HepG2 (cell line): ENCODE data around the gene GADD45B. TPM values are rescaled to one million over a fixed set of nuclear protein-coding genes. Genes with fewer than 3 reads are reported as not detected.

Experiments used
- CHD2 ChIP-seq: IDR thresholded peaks from 2 replicates; pipeline ENCODE4 v1.6.1; 2011; ENCODE audit warnings: low read depth, low read length, improper control_type of control experiment
- STAG1 ChIP-seq: sonication (generic); formaldehyde crosslinking; IDR thresholded peaks from 2 replicates; pipeline ENCODE4 v1.4.0; 2020; ENCODE audit warnings: missing genetic modification reagents
- YEATS4 ChIP-seq: sonication (generic); formaldehyde crosslinking; IDR thresholded peaks from 2 replicates; pipeline ENCODE4 v1.4.0; 2020; ENCODE audit warnings: missing genetic modification reagents, borderline replicate concordance
- ZNF709 ChIP-seq: sonication (generic); formaldehyde crosslinking; IDR thresholded peaks from 2 replicates; pipeline ENCODE4 v1.5.0; 2020; ENCODE audit warnings: mild to moderate bottlenecking, missing genetic modification reagents
- ZNF816 ChIP-seq: sonication (generic); formaldehyde crosslinking; IDR thresholded peaks from 2 replicates; pipeline ENCODE4 v1.8.0; 2022; ENCODE audit warnings: missing genetic modification reagents, mild to moderate bottlenecking, borderline replicate concordance
- polyA plus RNA-seq, 8 experiments: library from polyadenylated mRNA; depleted of rRNA in 3 of 8; stranded (reverse) in 7 of 8; unstranded in 1 of 8; fragments of >200 nt; fragmentation: Illumina TruSeq in 4 of 8; extraction: Trizol in 4 of 8; gene quantifications; 2 replicates each; pipeline versions ENCODE4 v1.2.1 to v1.2.3, GENCODE V29; 2011 to 2016; ENCODE audit warnings: low read depth in 4 of 8, missing spikeins in 1 of 8, mixed read lengths in 1 of 8; ENCODE audit not compliant: insufficient read depth in 1 of 8
- total RNA-seq, 5 experiments: library from RNA; depleted of rRNA; stranded (reverse); fragments of >200 nt; fragmentation: Illumina TruSeq; extraction: Trizol; gene quantifications; 2 replicates each; pipeline ENCODE4 v1.2.3, GENCODE V29; 2016; ENCODE audit warnings: low read depth in 1 of 5
- TF ChIP-seq, protein P1 (sequence below): sonication (generic); formaldehyde crosslinking; IDR thresholded peaks from 2 replicates; pipeline ENCODE4 v1.4.0; 2020; ENCODE audit warnings: missing genetic modification reagents, borderline replicate concordance
- TF ChIP-seq, protein P2 (sequence below): sonication (generic); formaldehyde crosslinking; IDR thresholded peaks from 2 replicates; pipeline ENCODE4 v1.8.0; 2022; ENCODE audit warnings: mild to moderate bottlenecking, missing genetic modification reagents; ENCODE audit not compliant: insufficient replicate concordance

Gene GADD45B
- total and polyA plus RNA-seq, 2 of the 13 experiments (the other 11 are each of a cell fraction or from before 2014, with no cell fraction given) = 4.6 to 34.1 TPM

DNA sequence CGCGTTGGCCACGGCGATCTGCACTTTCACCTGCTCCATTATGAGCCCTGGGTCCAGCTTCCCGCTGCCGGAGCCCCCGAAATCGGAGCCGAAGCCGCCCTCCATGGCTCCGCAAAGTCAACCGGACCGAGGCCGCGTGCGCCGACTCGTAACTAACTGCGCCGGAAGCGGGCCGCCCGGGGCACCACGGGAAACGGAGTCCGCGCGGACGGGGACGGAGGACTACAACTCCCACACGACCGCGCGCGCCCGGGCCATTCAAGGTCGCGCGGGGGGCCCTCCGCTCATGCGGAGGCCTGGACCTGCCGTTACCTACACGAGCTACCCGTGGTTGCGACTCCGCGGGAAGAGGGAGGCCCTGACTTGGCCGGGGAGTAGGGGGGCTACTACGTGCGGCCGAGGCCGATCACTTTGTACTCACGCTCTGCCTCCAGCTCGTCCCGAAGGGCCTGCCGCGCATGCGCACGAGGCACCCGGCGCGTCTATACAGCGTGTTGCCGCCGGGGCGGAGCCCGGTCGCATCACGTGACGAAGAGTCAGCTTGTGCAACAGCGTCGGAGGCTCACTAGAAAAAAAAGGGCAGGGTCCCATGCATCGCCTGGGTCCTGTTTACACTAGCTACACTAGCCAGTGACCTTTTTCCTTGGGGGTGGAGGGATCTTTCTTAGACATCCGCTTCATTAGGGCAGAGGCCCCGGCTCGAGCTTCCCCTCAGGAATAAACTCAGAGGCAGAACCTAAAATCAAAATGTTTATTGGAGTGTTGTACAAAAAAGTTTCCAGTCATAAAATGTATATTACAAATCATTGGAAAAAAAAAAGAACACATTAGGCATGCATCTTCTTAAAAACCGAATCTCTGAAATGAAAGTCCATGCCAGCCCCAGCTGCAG, 48.3 kb upstream of the GADD45B start, which contains the start of gene TIMM13 (continued):
- TF ChIP-seq CHD2 = no peak; the same call in 1 of the 2 replicates
- peak; percentile 28; the same call in 1 of the 2 replicates for TF ChIP-seq STAG1 (CRISPR knock-in tag)
- peak; percentile 95 for TF ChIP-seq YEATS4 (CRISPR knock-in tag)
- TF ChIP-seq, protein P1, sequence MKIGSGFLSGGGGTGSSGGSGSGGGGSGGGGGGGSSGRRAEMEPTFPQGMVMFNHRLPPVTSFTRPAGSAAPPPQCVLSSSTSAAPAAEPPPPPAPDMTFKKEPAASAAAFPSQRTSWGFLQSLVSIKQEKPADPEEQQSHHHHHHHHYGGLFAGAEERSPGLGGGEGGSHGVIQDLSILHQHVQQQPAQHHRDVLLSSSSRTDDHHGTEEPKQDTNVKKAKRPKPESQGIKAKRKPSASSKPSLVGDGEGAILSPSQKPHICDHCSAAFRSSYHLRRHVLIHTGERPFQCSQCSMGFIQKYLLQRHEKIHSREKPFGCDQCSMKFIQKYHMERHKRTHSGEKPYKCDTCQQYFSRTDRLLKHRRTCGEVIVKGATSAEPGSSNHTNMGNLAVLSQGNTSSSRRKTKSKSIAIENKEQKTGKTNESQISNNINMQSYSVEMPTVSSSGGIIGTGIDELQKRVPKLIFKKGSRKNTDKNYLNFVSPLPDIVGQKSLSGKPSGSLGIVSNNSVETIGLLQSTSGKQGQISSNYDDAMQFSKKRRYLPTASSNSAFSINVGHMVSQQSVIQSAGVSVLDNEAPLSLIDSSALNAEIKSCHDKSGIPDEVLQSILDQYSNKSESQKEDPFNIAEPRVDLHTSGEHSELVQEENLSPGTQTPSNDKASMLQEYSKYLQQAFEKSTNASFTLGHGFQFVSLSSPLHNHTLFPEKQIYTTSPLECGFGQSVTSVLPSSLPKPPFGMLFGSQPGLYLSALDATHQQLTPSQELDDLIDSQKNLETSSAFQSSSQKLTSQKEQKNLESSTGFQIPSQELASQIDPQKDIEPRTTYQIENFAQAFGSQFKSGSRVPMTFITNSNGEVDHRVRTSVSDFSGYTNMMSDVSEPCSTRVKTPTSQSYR (CRISPR knock-in tag) = peak; percentile 64; the same call in 1 of the 2 replicates
- peak; percentile 80 for TF ChIP-seq ZNF709 (CRISPR knock-in tag)
- TF ChIP-seq ZNF816 (CRISPR knock-in tag) = no peak
- TF ChIP-seq, protein P2, sequence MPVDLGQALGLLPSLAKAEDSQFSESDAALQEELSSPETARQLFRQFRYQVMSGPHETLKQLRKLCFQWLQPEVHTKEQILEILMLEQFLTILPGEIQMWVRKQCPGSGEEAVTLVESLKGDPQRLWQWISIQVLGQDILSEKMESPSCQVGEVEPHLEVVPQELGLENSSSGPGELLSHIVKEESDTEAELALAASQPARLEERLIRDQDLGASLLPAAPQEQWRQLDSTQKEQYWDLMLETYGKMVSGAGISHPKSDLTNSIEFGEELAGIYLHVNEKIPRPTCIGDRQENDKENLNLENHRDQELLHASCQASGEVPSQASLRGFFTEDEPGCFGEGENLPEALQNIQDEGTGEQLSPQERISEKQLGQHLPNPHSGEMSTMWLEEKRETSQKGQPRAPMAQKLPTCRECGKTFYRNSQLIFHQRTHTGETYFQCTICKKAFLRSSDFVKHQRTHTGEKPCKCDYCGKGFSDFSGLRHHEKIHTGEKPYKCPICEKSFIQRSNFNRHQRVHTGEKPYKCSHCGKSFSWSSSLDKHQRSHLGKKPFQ = peak; percentile 50
